Measurements from ENCODE around the gene GFY.

Gene GFY

GRCh38 chr19:49422407-49423070 lies 2.6 kb upstream of the GFY start (continued):
- TF ChIP-seq ZNF837 (tag by site-specific recombination; IDR thresholded peaks at IDR 0.05) = no peak
- TF ChIP-seq ZNF366 (tag by site-specific recombination; conservative IDR thresholded peaks at IDR 0.05) = peak; percentile 65; the same call in 1 of the 2 replicates
- TF ChIP-seq ZNF654 (tag by site-specific recombination; IDR thresholded peaks at IDR 0.05; ENCODE audit: low read depth) = no peak
- TF ChIP-seq ZBTB17 (tag by site-specific recombination; IDR thresholded peaks at IDR 0.05) = peak; percentile 77
- no peak for TF ChIP-seq HIC1 (tag by site-specific recombination; IDR thresholded peaks at IDR 0.05)
- no peak for TF ChIP-seq ZNF510 (tag by site-specific recombination; IDR thresholded peaks at IDR 0.05; ENCODE audit: insufficient replicate concordance)
- no peak for TF ChIP-seq GLI4 (tag by site-specific recombination; IDR thresholded peaks at IDR 0.05)
- TF ChIP-seq GLIS2 (tag by site-specific recombination; IDR thresholded peaks at IDR 0.05) = peak; percentile 61; the same call in 1 of the 2 replicates
- TF ChIP-seq GLIS1 (tag by site-specific recombination; IDR thresholded peaks at IDR 0.05) = peak; percentile 91
- TF ChIP-seq ZFHX2 (tag by site-specific recombination; conservative IDR thresholded peaks at IDR 0.05) = peak; percentile 83; the same call in 1 of the 2 replicates
- TF ChIP-seq ZNF335 (tag by site-specific recombination; conservative IDR thresholded peaks at IDR 0.05) = peak; percentile 40
- no peak for TF ChIP-seq ZNF426 (tag by site-specific recombination; IDR thresholded peaks at IDR 0.05)
- no peak for TF ChIP-seq ZNF692 (tag by site-specific recombination; IDR thresholded peaks at IDR 0.05)
- TF ChIP-seq PATZ1 (tag by site-specific recombination; IDR thresholded peaks at IDR 0.05) = peak; percentile 80
- TF ChIP-seq KLF17 (tag by site-specific recombination; IDR thresholded peaks at IDR 0.05) = no peak
- no peak for TF ChIP-seq ZNF76 (tag by site-specific recombination; IDR thresholded peaks at IDR 0.05; ENCODE audit: borderline replicate concordance, low read depth)
- TF ChIP-seq ZNF701 (tag by site-specific recombination; IDR thresholded peaks at IDR 0.05) = no peak
- TF ChIP-seq BCL6B (tag by site-specific recombination; IDR thresholded peaks at IDR 0.05) = no peak
- peak; percentile 86 for TF ChIP-seq ZNF223 (tag by site-specific recombination; IDR thresholded peaks at IDR 0.05)
- TF ChIP-seq ZNF585B (tag by site-specific recombination; IDR thresholded peaks at IDR 0.05) = no peak
- TF ChIP-seq FEZF1 (tag by site-specific recombination; IDR thresholded peaks at IDR 0.05) = no peak
- peak; percentile 59; the same call in 1 of the 2 replicates for TF ChIP-seq CTCF (tag by site-specific recombination; IDR thresholded peaks at IDR 0.05)
- TF ChIP-seq KLF1 (tag by site-specific recombination; IDR thresholded peaks at IDR 0.05) = peak; percentile 77
- TF ChIP-seq WT1 (tag by site-specific recombination; IDR thresholded peaks at IDR 0.05) = no peak
- TF ChIP-seq ZNF24 (tag by site-specific recombination; IDR thresholded peaks at IDR 0.05) = no peak
- no peak for TF ChIP-seq KLF7 (tag by site-specific recombination; IDR thresholded peaks at IDR 0.05; ENCODE audit: borderline replicate concordance)
- TF ChIP-seq ZBTB44 (tag by site-specific recombination; IDR thresholded peaks at IDR 0.05) = 0 out of 2 replicates have a peak, but pooled peaks have one; percentile 15
- no peak for TF ChIP-seq ZFP3 (tag by site-specific recombination; IDR thresholded peaks at IDR 0.05; ENCODE audit: low read depth)
- TF ChIP-seq KLF10 (tag by site-specific recombination; IDR thresholded peaks at IDR 0.05) = no peak
